GM12864 (cell line): Measurements from ENCODE around the gene THADA.

Experiments used
- DNase-seq: peaks from one replicate; pipeline ENCODE4 v3.0.0-alpha.2; 2011; ENCODE audit warnings: low read depth
- H3K4me3 ChIP-seq: 2 replicates; pipeline ENCODE4 v1.5.1; 2011; ENCODE audit warnings: mild to moderate bottlenecking, low read depth, low read length, control low read depth
- CTCF ChIP-seq: IDR thresholded peaks from 2 replicates; pipeline ENCODE4 v1.5.1; 2011; ENCODE audit warnings: low read depth, mild to moderate bottlenecking, moderate library complexity, low read length, control low read depth, inconsistent platforms; ENCODE audit errors: missing control alignments

Gene THADA

DNA sequence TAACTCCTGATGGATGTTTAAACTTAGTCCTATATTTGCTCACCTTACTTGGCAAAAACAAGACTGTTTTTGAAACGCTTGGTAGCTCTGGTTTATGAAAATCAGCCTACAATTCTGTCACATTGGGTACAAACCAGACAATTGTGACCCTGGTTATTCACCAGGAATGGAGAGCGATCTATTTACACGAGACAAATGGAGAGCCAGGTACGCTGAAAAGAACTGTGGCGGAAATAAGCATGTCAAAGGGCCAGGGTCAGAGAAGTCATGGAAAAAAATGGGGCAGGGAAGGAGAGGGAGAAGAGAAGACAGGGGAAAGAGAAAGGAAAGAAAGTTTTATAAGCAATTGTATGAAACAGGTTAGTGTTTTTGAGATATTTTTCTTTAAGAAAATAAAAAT lies 250.0 kb downstream of the THADA start:
- no peak for TF ChIP-seq CTCF
- no peak overlapping the region for H3K4me3 ChIP-seq
- no peak for DNase-seq

DNA sequence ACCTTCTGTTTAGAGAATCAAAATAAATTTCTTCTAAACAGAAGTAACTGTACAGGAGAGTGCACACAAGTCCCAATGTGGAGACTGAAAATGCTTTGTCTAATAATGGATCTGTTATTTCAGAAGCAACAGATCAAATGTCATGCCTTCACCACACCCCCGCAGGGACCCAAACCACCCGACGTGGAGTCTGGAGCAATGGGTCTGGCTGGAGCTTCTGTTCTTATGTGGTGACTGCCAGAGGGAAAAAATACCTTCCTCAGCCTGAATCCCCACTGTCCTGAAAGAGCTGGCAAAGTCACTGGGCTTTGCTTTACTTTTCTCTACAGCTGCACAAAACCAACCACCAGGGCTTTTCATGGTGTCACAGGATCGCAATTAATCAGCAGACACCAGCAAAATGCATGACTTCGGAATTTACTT lies 250.4 kb downstream of the THADA start:
- TF ChIP-seq CTCF: no peak
- no peak for DNase-seq
- no peak overlapping the region for H3K4me3 ChIP-seq

DNA sequence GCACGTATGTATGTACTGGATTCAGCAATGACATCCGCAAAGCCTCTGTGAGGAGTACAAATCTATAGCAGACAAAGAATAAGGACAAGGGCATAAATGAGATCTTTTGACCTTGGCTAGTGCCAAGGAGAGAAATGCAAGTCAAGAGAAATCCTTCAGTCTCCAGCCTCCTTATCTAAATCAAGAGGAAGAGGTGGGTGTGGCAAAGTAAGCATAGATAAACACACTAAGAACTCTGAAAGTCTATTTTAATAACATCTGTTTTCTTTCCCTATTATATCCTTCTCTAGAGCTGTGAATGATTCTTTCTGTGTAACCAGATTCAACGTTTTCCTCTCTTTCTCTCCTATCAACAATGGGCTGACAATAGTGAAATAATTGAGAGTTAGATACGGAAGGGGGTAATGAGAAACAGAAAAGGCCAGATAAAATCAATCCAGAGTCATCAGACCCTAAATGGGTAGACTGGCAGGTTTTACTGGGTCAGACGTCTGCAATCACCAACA lies 250.9 kb downstream of the THADA start:
- DNase-seq: no peak
- H3K4me3 ChIP-seq: no peak overlapping the region
- no peak for TF ChIP-seq CTCF

DNA sequence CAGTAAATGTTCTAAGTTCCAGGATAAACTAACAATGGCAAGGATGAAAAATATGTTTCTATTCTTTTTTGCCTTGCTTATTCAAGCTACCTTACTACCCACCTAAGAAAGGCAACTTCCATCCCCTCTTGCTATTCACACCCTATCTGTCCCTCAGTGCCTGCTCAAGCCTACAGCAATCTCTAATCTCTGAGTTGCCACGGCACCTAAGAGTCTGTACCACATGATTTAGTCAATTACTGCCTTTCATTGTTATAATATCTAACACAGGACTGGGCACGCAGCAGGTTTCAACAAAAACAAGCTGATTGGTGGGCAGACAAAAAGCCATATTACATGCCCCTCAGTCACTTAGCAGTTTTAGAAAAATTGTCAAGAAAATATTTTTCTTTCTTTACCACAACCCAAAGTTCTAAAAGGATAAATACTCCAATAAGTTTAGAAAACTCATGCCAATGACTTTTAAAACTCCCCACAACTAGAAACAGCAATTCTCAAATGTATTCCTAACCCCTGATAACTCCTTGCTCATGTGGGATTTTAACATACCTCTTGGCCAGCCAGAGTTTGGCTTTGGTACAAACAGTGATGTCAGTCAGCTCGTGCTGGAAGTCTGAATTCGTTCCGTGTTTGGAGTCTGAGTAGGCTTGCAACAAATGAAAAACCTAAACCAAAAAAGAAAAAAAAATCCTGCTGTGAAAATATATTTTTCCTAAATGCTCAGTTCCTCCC lies 252.1 kb downstream of the THADA start:
- no peak overlapping the region for H3K4me3 ChIP-seq
- DNase-seq: no peak
- no peak for TF ChIP-seq CTCF

DNA sequence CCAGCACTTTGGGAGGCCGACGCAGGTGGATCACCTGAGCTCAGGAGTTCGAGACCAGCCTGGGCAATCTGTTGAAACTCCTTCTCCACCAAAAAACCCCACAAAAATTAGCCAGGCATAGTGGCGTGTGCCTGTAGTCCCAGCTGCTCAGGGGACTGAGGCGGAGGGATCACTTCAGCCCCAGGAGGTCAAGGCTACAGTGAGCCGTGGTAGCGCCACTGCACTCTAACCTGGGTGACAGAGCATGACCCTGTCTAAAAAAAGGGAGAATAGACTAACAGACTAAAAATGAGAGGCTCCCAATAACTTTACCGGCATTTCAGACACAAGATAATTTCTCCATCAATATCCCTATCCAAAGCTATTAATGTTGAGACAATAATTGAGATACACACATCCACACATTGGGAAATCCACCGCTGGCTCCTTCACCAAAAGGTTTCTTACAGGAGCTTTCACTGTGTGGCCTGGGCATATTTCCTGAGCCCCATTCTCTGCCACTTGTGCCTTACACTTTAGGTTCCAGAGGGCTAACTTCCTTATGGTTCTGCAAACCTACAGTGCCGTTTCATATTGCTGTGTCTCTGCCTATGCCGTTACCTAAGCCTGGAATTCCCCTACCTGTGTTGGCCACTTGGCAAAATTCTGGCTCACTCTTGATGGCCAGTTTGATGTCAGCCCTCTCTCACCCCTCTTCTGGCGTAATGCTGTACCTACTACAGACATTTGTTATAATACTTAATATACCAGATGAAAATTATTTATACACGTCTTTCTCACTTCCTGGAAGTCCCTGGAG lies 253.7 kb downstream of the THADA start:
- no peak for DNase-seq
- TF ChIP-seq CTCF: no peak
- H3K4me3 ChIP-seq: no peak overlapping the region

DNA sequence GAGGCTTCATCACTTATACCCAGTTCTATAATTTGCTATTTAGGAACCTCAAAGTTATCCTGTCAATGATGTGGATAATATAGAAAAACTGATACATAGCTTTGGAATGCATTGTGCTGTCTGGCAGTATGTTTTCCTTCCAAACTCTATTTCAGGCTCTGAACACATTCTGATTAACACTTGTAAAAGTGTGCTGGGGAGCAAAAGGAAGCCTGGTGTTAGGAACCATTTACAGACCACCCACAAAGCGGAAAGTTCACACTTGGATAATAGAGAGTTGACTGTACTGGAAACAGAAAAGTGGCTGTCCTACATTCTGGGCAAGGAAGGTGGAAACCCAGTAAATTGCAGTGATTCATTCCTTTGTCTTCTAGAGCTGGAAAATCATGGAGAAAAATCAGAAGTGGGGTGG lies 254.9 kb downstream of the THADA start:
- H3K4me3 ChIP-seq: no peak overlapping the region
- no peak for TF ChIP-seq CTCF
- no peak for DNase-seq

DNA sequence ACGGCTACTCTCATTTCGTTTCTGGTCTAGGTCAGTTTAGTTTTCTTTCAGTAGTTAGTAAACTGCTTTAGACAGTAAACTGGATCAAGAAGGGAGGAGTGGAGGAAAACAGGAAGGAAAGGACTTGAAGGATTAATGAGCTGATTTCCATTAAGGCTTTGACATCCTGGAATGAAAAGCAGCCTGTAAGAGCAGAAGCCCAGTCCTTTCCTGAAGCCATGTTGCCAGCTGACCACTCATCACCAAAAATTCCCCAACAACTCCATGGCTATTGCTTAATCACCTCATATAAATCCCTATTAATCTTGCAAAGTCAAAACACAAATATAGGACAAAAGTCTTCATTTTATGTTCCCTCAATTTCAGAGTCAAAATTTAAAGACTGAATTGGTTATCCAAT lies 255.8 kb downstream of the THADA start:
- TF ChIP-seq CTCF: no peak
- no peak for DNase-seq
- H3K4me3 ChIP-seq: no peak overlapping the region
